HG03558 (cell line): ENCODE measurements around the gene TWIST2.

Experiments used
- ATAC-seq: cut with Tn5 transposase; IDR thresholded peaks from one replicate; pipeline ENCODE4 v1.9.1; 2021; ENCODE audit warnings: moderate number of reproducible peaks; ENCODE audit not compliant: unreplicated experiment; ENCODE audit errors: extremely low read depth

Gene TWIST2

DNA sequence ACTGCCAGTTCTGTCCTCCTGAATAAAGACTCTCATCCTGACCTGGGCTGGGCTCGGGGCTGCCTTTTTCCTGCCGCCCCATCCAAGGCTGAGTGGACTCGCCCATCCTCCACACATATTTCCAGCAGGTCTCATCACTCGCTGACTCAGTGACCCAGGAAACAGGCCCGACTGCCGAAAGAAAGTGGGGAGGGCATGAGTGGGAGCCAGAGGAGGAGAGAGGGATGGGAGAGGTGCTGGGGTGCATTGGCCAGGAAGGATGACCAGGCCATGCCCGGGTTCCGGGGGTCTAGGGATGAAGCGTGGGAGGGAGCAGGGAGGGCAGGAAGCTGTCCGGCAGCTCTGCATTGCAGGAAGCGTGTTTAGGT lies 66.7 kb downstream of the TWIST2 start:
- ATAC-seq: no peak

DNA sequence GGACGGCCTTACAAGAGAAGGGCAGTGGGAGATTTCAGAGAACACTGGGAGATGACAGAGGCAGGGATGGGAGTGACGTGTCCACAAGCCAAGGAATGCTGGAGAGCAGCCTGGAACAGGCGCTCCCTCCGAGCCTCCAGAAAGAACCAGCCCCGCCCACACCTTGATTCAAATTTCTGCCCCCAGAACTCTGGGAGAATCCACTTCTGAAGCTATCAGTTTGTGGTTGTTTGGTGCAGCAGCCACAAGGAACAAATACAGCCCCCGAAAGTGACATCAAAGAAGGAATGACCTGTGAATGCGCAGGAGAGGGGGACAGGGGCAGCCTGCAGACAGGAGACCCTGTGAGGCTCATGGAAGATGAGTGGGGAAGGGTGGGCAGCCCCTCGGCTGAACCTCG lies 67.3 kb downstream of the TWIST2 start:
- ATAC-seq: no peak

DNA sequence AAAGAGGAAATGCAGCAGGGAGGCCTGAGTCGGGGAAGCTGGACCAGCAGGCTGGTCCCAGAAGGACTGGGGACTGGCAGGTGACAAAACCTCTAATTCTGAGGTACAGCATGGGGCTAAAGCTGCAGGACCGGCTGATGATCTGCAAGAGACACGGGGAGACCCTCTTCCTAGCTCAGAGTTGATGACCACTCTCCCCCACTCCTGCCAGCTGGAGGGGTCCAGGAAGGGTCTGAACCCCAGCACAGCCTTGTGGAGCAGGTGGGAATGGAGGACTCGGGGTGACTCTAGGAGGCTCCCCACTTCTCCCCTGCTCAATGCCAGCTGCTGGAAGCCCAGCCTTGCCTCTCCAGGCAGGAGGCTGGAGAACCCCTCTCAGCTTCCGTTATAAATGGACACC lies 67.7 kb downstream of the TWIST2 start:
- ATAC-seq: no peak

DNA sequence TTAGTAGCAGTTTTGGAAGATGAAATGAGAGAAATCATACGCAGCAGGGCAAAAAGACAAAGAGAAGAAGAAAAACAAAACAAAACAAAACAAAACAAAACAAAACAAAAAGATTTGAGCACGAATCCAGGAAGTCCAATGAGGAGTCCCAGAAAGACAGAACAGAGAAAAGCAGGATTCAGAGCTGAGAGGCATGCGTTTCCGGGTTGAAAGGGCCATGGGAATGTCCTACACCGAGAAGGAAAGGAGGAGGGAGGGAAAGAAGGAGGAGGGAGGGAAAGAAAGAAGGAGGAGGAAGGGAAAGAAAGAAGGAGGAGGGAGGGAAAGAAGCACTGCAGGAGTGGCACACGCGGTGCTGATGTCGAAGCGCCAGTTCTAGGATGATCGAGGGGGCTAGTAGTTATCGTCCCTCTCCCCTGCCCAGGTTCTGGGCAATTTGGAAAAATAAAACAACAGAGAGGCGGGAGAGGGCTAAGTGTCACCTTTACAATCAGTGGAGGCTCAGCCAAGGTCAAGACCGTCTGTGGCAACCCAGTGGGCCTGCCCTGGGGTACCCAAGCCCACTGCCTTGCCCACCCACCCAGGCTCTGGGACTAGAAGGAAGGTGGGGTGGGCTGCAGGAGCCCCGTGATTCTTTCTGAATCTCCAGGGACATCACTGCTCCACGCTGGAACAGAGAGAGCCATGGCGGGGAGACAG lies 68.4 kb downstream of the TWIST2 start:
- ATAC-seq: no peak

DNA sequence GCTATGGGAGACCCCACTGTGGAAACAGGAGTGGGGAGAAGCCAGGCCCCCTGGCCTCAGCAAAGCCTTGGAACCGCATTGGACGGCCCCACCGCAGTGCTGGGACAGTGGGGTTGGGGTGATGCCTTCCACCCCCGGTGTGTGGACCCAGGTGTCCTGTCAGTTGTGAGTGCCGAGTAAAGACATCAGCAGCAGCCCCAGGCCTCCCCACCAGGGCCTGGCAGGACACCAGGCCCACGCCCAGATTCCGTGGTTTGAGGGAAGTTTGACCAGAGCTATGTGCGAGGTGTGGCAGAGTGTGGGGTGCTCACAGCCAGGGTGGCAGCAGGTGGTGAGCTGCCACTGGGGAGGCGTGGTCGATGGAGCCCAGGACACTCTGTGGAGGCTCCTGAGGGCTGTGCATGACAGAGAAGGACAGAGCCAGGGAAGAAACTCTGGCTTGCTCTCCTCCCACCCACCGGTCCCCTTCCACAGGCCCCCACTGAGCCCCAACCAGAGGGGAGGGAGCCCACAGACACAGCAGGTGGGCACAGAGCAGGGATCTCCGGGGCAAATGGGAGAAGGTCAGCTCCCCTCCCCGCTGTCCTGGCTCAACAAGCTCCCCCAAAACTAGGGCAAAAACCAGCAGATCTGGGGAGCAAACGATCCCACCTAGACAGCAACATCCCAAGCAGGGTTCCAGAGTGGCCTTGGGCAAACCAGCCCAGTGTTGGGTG lies 69.1 kb downstream of the TWIST2 start:
- no peak for ATAC-seq

DNA sequence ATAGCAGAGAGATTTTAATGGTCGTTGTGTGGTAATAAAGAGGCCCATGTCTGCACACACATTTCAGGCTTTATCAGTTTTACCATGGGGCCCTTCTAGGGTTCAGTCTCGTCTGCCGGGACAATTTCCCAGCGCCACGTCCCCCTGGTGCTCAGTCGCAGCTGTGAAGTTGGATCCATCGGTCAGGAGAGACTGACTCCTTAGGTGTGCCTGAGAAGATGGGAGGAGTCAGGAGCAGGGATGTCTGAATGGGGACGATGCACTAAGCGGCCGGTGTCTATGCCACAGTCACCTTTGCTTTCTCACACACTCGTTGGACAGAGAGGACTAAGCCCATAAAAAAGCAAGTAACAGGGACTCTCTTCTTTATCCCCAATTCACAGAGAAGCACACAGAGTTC lies 71.4 kb downstream of the TWIST2 start:
- no peak for ATAC-seq

DNA sequence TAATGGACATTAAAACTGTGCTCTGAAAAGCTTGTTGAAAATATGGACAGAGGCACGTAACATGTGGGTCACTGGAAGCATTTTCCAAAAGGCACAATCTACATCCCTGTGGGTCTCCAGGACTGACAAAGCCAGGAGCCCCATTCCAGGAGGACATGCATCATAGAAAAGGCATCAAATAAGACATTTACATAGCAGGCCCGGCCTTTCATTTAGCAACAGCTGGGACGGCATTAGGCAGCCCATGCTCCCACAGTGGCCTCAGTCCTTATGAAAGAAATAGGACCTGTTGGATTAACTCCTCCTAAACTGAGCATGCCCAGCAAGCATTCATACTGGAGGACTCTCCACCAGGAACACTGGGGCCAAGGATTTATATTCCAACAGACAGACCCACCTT lies 72.2 kb downstream of the TWIST2 start:
- ATAC-seq: no peak

DNA sequence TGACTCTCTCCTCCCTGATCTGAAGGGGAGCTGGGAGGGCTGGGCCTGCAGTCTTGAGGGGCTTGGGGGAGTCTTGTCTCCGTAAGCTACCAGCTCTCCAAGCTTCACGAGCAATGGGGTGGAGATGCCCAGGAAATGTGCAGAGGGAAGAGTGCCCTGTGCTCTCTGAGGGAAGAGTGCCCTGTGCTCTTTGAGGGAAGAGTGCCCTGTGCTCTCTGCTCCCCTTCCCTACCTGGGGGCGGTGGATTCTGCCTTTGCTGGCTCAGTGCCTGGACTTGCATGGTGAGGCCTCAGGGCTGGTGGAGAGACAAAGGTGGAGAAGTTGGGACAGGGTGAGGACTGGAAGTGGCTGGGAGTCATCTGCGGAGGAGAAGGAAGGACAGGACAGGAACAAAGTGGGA lies 72.7 kb downstream of the TWIST2 start:
- no peak for ATAC-seq

DNA sequence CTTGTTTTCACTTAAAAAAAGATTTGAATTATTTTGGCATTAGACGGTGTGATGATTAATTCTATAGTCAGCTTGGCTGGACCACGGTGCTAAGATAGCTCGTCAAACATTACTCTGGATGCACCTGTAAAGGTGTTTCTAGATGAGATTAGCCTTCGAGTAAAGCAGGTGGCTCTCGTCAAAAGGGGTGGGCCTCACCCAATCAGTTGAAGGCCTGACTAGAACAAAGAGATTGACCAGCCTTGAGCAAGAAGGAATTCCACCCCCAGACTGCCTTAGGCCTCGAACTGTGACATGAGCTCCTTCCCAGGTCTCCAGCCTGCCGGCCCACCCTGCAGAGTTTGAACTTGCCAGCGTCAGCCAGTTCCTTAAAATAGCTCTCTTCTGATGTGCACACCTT lies 73.4 kb downstream of the TWIST2 start:
- no peak for ATAC-seq

DNA sequence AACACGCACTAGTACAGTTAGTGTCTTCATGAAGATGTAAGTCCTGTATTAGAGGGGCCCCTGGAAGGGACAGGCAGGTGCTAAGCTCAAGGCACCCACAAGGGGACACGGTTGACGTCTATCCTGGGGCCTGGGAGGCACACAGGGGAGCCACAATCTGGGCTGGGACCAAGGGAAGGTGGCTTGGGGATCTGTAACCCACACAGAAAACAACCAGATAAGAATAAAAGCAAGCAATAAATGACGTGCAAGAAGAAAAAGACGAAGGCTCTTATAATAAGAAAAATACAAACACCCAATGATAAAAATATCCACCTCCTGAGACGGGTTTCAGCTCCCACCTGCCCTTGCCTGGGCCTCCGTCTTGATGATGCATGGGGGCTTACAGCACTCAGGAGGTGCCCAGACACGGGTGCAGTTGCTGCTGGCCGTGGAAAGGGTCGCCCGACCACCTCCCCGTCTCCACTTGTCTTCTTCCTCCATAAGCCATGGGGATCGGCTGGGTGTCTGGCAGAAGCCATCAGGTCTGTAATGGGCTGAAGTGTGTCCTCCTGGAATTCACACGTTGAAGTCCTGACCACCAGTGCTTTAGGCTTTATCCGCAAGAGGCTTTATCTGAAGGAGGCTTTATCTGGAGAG lies 73.9 kb downstream of the TWIST2 start:
- ATAC-seq: no peak

DNA sequence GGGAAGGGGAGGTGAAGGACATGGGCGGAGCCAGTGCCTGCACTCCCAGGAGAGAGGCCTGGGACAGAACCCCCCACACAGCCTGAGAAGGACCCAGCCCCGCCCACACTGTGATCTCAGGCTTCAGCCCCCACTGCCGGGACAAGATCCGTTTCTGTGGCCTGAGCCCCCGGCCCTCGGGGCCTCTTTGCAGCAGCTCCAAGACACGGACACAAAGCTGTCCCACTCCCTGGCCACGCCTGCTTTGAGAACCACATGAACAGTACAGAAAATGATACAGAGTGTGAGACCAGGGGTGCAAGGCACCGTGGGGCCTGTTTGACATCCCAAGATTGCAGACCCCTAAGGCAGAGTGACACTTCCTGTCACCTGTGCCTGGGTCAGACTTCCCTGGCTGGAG lies 74.5 kb downstream of the TWIST2 start:
- no peak for ATAC-seq

DNA sequence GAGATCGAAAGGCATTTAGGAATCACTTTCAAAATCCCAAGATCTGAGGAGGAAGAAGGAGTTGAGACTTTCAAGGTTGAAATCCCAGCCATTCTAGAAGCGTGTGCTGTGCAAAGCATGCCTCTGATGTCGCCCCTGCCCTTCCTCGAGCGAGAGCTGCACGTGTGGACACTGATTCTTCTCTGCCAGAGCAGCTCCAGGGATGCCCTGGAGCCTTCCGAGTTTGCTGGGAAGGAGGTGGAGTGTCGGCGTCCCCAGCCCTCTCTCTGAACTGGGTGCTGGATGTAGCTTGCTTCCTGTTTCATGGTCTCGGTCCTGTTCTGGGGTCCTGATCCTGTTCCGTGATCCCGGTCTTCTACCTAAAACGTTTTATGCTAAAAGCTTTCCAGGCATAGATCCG lies 76.1 kb downstream of the TWIST2 start:
- ATAC-seq: no peak

DNA sequence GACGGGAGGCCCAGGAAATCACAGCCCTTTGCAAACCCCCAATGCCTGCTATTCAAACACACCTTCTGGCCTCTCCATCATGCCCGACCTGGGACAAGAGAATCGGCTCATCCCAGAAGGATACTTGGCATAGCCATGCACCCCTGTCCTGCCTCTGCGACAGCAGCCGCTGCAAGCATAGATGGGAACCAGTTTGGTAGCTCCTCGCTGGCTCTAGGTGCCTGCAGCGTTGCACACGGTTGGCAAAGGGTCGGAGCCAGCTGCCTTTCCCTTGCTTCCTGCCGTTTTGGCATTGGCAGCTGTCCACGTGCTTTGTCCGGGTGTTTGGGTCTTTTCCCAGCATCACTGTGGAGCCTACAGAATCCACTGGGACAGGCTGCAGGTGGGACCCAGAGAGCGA lies 76.9 kb downstream of the TWIST2 start:
- ATAC-seq: no peak

DNA sequence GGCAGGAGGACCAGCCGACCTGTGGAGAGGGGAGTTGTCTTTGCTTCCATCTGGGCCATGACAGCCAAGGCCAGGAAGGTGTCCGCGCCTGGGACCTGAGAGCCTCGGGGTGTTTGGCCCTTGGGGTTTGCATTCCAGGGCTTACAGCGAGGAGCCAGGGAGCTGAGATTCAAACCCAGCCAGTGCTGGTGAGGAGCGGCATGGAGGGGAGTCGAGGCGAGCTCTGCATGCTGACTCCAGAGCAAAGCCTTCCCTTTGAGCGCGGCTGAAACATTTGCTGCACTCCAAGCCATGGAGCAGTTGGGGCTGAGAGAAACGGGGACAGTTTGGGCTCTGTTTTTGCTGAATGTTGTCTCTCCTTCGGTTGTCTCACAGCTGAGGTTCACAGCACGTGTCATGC lies 77.4 kb downstream of the TWIST2 start:
- ATAC-seq: no peak

DNA sequence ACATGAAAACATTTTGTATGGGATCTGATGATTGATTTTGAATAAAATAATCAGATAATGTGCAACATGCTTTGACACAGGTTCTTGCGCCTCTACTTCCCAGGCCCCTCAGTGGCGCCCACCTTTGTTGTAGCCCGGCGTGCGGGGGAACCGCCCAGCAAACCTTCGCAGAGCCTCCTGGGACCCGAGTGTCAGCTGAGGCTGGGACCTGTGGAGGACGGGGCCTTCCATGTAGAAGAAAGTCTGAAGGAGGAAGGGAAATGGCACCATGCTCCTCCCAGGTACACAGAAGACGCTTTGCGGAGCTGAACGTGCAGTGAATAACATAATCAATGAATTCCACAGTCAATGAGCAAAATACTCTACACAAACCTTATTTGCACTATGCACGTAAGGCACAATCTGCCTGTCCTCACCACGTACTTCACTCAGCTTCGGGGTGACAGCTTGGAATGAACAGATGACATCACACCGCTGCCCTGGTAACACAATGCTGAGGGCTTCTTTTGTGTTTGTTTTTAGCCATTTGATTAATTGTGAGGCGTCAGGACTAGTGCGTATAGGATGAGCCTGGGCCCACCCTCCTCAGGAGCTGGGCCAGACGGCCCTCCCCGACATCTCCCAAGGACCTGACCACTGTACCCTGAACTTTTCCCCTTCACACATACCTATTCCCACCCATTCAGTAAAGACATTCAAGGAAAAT lies 78.1 kb downstream of the TWIST2 start:
- ATAC-seq: no peak

DNA sequence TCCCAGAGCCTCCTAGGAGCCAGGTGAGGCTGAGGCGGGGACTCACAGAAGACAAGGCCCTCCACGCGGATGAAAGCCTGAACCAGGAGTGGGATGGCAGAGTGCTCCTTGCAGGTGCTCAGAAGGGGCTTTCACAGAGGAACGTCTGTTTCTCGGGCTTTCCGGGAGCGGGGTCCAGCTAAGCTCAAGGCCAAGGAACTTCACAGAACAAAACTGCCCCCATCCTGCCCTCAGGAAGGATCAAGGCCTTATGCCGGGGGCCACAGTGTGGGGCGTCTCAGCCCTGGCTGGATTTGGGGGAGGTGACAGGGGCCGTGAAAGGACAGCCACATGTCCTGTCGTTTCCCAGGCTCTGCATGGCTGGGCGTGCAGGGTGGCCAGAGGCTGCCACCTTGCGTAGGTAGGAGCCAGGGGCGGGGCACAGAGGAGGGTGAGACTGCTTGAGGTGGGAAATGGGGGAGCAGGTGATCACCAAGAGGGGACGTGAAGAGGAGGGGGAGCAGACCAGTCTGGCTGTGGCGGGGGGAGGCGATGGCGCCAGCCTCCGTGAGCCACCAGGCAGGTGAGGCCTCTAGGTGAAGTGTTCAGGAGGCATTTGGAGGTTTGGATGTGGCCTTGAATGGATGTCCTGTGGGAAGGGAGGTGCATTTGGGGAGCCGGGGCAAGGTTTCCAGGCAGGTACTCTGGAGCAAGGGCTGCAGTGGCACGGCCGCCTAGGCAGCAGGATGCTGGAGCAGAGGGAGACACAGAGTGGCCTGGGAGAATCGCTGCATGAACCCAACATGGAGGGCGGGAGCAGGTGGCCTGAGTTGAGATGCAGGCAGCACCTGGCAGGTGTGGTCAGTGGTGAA lies 79.1 kb downstream of the TWIST2 start:
- no peak for ATAC-seq

DNA sequence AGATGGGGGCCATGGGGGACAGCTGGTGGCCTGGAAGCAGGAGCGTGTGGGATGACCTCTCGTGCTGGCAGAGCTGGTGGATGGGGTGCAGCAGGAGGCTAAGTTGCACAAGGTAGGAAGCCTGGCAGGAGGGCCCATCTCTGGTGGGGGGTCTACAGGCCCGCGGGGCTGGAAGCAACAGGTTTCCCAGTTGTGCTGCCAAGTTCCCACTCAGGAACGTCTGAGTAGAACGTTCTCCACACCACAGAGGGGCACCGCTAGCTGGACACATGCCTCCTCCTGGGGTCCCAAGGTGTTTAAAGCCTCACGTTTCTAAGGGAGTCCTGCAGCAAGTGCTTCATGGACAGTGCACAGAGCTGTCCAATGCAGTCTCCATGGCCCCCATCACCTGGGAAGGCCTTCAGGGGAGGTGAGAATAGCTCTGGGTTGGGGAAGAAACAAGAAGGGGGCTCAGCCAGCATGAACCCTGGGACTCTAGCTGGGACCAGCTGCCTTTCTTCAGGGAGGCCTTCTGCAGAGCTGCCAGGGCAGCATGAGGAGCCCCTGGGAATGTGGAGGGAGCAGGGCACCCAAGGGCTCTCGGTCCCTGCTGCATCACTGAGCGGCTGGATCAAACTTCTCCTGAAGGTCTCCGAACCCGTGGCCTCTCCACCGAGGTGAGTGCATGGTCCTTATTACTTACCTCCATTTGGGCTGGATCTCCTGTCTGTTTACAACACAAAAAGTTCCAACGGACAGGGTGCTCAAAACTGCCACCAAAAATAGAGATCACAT lies 80.0 kb downstream of the TWIST2 start:
- ATAC-seq: no peak

DNA sequence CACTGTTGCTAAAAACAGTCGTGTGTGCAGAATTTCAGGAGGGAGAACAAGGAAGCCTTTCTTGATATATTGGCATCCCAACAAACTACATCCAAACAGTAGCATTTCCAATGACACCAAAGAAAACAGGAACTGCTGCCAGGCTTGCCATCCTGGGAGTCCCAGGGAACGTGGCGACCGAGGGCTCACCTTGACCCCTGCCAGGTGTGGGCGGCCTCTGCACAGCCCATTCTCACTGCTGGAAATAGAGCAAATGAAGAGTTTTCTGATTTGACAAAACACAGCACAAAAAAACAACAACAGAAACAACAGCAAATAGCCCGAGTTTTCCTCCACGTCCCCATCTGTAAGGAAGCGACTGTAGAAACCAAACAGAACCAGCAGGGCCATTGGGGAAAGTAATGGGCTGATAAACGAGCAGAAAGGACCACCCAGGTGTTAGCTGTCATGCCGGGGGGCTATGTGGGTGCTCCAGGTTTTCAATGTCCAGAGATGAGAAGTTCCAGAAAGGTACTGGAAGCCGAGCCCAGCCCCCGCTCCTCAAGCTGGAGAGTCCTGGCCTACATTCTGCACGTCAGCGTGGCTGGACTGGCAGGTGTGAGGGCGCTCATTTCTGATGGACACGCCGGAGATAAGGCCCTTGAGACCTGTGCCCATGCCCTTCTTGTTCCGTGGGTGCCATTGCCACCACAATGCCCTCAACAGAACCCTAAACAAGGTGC lies 80.8 kb downstream of the TWIST2 start:
- no peak for ATAC-seq
